Epidermal melanocyte (primary cell): ENCODE measurements around the gene GAA.

ENCODE experiments used
- DNase-seq: peaks from one replicate; pipeline ENCODE4 v3.0.0; 2011; ENCODE audit warnings: low spot score; ENCODE audit not compliant: insufficient read length

Gene GAA

DNA sequence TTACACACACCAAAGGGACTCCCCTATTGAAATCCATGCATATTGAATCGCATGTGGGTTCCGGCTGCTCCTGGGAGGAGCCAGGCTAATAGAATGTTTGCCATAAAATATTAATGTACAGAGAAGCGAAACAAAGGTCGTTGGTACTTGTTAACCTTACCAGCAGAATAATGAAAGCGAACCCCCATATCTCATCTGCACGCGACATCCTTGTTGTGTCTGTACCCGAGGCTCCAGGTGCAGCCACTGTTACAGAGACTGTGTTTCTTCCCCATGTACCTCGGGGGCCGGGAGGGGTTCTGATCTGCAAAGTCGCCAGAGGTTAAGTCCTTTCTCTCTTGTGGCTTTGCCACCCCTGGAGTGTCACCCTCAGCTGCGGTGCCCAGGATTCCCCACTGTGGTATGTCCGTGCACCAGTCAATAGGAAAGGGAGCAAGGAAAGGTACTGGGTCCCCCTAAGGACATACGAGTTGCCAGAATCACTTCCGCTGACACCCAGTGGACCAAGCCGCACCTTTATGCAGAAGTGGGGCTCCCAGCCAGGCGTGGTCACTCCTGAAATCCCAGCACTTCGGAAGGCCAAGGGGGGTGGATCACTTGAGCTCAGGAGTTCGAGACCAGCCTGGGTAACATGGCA, 2.2 kb downstream of the GAA start:
- DNase-seq: no peak

- DNase-seq: no peak
Observed at GRCh38 chr17:80104321-80104955, 3.1 kb downstream of the GAA start.

- DNase-seq: no peak
Observed at GRCh38 chr17:80104956-80105375, 3.6 kb downstream of the GAA start.

- no peak for DNase-seq
Observed at GRCh38 chr17:80105762-80106161, 4.4 kb downstream of the GAA start.

DNA sequence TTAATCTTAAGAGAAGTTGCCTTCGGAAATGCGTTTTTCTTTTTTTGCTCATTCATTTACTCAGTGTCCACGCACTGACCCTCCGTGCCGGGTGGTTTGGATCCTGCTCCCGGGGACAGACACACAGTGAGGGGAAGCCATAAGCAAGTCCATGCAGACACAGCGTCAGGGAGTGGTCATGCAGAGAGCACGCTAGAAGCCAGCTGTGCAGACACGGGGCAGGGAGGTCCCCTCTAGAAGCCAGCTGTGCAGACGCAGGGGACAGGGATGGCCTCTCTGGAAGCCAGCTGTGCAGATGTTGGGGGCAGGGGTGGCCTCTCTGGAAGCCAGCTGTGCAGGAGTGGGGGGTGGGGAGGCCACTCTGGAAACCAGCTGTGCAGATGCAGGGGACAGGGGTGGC, 4.8 kb downstream of the GAA start:
- DNase-seq: no peak

GRCh38 chr17:80106751-80107150, 5.4 kb downstream of the GAA start:
- DNase-seq: no peak

- DNase-seq: no peak
Observed at GRCh38 chr17:80107231-80108021, 6.0 kb downstream of the GAA start.

- no peak for DNase-seq
Observed at GRCh38 chr17:80108036-80108971, 6.9 kb downstream of the GAA start.

GRCh38 chr17:80109066-80109660, 7.8 kb downstream of the GAA start:
- no peak for DNase-seq

DNA sequence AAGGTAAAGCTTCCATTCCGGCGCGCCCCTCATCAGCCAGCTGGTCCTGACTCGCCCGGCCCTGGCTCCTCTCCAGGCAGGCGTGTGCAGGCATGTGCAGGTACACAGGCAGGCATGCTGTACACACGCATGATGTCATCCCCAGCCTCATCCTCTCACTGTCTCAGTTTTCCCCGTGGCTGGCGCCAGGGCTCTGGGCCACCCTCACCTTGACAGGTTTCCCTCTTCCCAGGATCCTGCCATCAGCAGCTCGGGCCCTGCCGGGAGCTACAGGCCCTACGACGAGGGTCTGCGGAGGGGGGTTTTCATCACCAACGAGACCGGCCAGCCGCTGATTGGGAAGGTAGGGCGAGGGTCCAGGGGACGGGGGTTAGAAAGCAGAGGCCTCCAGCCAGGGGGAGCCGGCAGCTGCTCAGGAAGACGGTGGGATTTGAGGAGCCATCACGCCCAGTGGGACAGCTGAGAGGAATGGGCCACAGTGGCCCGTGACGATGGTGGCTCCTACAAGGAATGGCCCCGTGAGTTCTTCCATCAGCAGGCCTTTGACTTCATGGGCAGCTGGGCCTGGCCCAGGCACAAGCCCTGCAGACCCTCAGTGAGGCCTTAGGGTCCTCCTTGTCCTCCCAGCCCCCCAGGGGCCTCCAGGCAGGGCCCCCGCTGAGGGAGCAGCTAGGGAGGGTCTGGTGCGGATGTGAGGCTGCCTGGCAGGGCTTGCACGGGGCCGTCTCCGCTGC, 8.5 kb downstream of the GAA start:
- no peak for DNase-seq

- no peak for DNase-seq
Observed at GRCh38 chr17:80110447-80110812, 9.0 kb downstream of the GAA start.

GRCh38 chr17:80110927-80111701, 9.7 kb downstream of the GAA start:
- DNase-seq: no peak

GRCh38 chr17:80111702-80112470, 10.5 kb downstream of the GAA start:
- DNase-seq: no peak

GRCh38 chr17:80112471-80113032, 11.2 kb downstream of the GAA start:
- no peak for DNase-seq

GRCh38 chr17:80113033-80113484, 11.7 kb downstream of the GAA start:
- DNase-seq: no peak

DNA sequence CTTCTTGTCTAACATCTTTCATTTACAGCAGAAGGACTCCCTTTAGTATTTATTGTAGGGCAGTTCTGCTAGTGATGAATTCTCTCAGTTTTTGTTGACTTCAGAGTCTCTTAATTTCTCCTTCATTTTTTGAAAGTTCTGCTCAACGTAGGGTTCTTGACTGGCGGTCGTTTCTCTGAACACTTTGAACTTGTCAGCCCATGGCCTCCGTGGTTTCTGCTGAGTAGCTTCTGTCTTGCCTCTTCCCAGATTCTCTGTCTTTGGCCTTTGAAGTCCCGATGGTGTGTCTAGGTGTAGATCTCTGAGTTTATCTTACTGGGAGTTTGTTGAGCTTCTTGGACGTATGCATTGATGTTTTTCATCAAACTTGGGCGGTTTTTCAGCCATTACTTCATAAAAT, 13.4 kb downstream of the GAA start:
- DNase-seq: no peak

DNA sequence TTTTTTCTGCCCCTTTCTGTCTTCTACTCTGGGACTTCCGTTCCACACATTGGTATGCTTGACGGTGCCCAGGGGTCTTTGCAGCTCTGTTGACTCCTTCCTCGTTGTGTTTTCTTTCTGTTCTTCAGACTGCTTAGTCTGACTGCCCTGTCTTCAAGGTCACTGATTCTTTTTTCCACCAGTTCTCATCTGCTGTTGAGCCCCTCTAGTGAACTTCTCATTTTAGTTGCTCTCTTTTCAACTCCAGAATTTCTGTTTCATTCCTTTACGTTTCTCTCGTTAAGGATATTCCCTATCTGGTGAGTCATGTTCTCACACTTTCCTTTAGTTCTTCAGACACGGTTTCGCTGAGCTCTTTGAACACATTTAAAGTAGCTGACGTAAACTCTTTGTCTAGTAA, 13.8 kb downstream of the GAA start:
- DNase-seq: no peak

- DNase-seq: no peak
Observed at GRCh38 chr17:80116276-80116920, 15.0 kb downstream of the GAA start.
